SU-DHL-6 (cell line): ENCODE measurements around the gene ITPRIP.

ENCODE experiments used
- H2AFZ ChIP-seq: fragments of 200-600 bp; sonication (generic); 2 replicates; pipeline ENCODE4 v1.6.1; 2014; ENCODE audit warnings: low read depth, mild to moderate bottlenecking, moderate library complexity, mixed read lengths, antibody characterized with exemption, low read length; ENCODE audit not compliant: severe bottlenecking
- H3F3A ChIP-seq: fragments of 200-600 bp; shearing (Covaris generic); 2 replicates; pipeline ENCODE4 v1.6.0; 2016; ENCODE audit warnings: antibody characterized with exemption, mild to moderate bottlenecking; ENCODE audit not compliant: insufficient read depth
- H3K27ac ChIP-seq: fragments of 200-600 bp; sonication (generic); 2 replicates; pipeline ENCODE4 v1.5.1; 2016; ENCODE audit warnings: low read depth, mild to moderate bottlenecking, low read length, moderate library complexity, mixed read lengths
- H3K27me3 ChIP-seq: fragments of 200-600 bp; sonication (generic), shearing (Covaris generic); 2 replicates; pipeline ENCODE4 v1.6.0; 2014; ENCODE audit warnings: mild to moderate bottlenecking, low read length
- H3K36me3 ChIP-seq: fragments of 200-600 bp; sonication (generic); 2 replicates; pipeline ENCODE4 v1.6.1; 2014; ENCODE audit warnings: mild to moderate bottlenecking, low read length, mixed read lengths
- H3K4me2 ChIP-seq: fragments of 300-600, 200-600 bp; shearing (Covaris generic), sonication (generic); 2 replicates; pipeline ENCODE4 v1.6.0; 2014; ENCODE audit warnings: low read length, low read depth, mild to moderate bottlenecking; ENCODE audit not compliant: poor library complexity, severe bottlenecking
- H3K4me3 ChIP-seq: fragments of 200-600 bp; sonication (generic); 2 replicates; pipeline ENCODE4 v1.5.1; 2014; ENCODE audit warnings: antibody characterized with exemption, low read length, mild to moderate bottlenecking, mixed read lengths; ENCODE audit not compliant: insufficient read depth, poor library complexity, severe bottlenecking
- H3K79me2 ChIP-seq: fragments of 200-600 bp; sonication (generic); 2 replicates; pipeline ENCODE4 v1.6.1; 2014; ENCODE audit warnings: mild to moderate bottlenecking, low read length, moderate library complexity; ENCODE audit not compliant: insufficient read depth
- H3K9ac ChIP-seq: fragments of 200-600 bp; sonication (generic); 2 replicates; pipeline ENCODE4 v1.7.0; 2014; ENCODE audit warnings: mild to moderate bottlenecking, low read length
- H3K9me2 ChIP-seq: fragments of 200-600 bp; sonication (generic); replicated peaks from 2 replicates; pipeline ENCODE4 v1.6.1; 2014; ENCODE audit warnings: low read length; ENCODE audit not compliant: insufficient read depth
- H3K9me3 ChIP-seq: fragments of 200-600 bp; sonication (generic); 2 replicates; pipeline ENCODE4 v1.6.1; 2014; ENCODE audit warnings: low read length, mixed read lengths; ENCODE audit not compliant: insufficient read depth
- H4K20me1 ChIP-seq: fragments of 200-600 bp; sonication (generic); 2 replicates; pipeline ENCODE4 v1.6.1; 2014; ENCODE audit warnings: low read depth, mild to moderate bottlenecking, antibody characterized with exemption, low read length, moderate library complexity, mixed read lengths
- CTCF ChIP-seq: fragments of 200-600 bp; sonication (generic); IDR thresholded peaks from one replicate; pipeline ENCODE4 v1.5.1; 2017; ENCODE audit warnings: antibody characterized with exemption, mild to moderate bottlenecking, low read length, moderate library complexity; ENCODE audit not compliant: insufficient read depth, poor library complexity, severe bottlenecking
- EZH2phosphoT487 ChIP-seq: fragments of 200-600 bp; sonication (generic), shearing (Covaris generic); conservative IDR thresholded peaks from 2 replicates; pipeline ENCODE4 v1.6.1; 2018; ENCODE audit warnings: mild to moderate bottlenecking, antibody characterized with exemption, low read length, moderate library complexity, mixed read lengths

Gene ITPRIP

GRCh38 chr10:104345941-104346340 lies 7.7 kb upstream of the ITPRIP start:
- no peak overlapping the region for H3K4me3 ChIP-seq
- H3K79me2 ChIP-seq, result no peaks in the 10 kb centered on the region
- H2AFZ ChIP-seq, result no peak overlapping the region
- H3K36me3 ChIP-seq, result no peaks in the 10 kb centered on the region
- TF ChIP-seq EZH2phosphoT487 (no peak), CTCF (no peak)
- no peaks in the 10 kb centered on the region for H3K9me2 ChIP-seq
- H3F3A ChIP-seq, result no peaks in the 10 kb centered on the region
- no peak overlapping the region for H3K9ac ChIP-seq
- no peaks in the 10 kb centered on the region for H3K9me3 ChIP-seq
- no peak overlapping the region for H3K4me2 ChIP-seq
- H3K27ac ChIP-seq, result no peak overlapping the region
- H3K27me3 ChIP-seq, result no peaks in the 10 kb centered on the region
- H4K20me1 ChIP-seq, result no peaks in the 10 kb centered on the region

DNA sequence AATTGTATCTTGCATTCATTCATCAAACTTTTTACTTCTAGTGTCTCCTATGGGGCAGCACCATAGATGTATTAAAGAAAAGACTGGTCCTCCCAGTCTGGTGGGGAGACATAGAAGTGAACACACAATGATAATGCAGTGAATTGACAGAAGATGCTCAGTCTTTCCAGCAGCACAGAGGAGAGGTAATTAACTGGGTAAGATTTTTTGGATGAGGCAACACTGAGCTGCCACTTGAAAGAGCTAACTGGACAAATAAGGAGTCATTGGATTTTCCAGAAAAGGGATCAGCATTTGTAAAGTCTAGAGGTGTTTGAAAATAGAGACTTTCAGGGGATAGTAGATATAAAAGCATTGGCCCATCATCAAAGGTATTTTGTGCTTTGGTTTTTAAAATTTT lies 7.2 kb upstream of the ITPRIP start:
- no peak overlapping the region for H3K4me2 ChIP-seq
- no peaks in the 10 kb centered on the region for H3K27me3 ChIP-seq
- TF ChIP-seq EZH2phosphoT487, result no peak
- TF ChIP-seq CTCF, result no peak
- no peaks in the 10 kb centered on the region for H3K9me2 ChIP-seq
- no peak overlapping the region for H3K9ac ChIP-seq
- no peaks in the 10 kb centered on the region for H3K79me2 ChIP-seq
- H3F3A ChIP-seq, result no peaks in the 10 kb centered on the region
- H3K36me3 ChIP-seq, result no peaks in the 10 kb centered on the region
- H3K9me3 ChIP-seq, result no peaks in the 10 kb centered on the region
- H3K27ac ChIP-seq, result no peak overlapping the region
- H2AFZ ChIP-seq, result no peak overlapping the region
- no peaks in the 10 kb centered on the region for H4K20me1 ChIP-seq
- no peak overlapping the region for H3K4me3 ChIP-seq

DNA sequence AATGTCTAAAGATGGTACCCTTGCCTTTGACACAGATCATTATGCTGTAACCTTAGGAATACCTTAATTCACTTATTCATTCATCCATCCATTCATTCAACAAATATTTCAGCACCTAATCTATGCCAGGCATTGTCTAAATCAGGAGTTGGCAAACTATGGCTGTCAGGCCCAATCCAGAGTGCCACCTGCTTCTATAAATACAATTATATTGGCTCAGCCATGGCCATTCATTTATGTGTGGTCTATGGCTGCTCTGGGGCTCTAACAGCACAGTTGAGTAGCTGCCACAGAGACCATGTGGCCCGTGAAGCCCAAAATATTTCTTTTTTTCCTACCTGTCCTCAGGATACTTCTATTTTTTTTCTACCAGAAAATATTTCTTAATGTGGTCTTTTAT lies 6.0 kb upstream of the ITPRIP start:
- Histone ChIP-seq H3K27ac (no peak overlapping the region), H3K36me3 (no peaks in the 10 kb centered on the region), H3F3A (no peaks in the 10 kb centered on the region)

More for the DNA sequence above, 6.0 kb upstream of the ITPRIP start:
- H3K4me3 ChIP-seq, result no peak overlapping the region
- TF ChIP-seq CTCF (no peak), EZH2phosphoT487 (no peak)
- no peak overlapping the region for H3K9ac ChIP-seq
- no peaks in the 10 kb centered on the region for H4K20me1 ChIP-seq
- H3K9me2 ChIP-seq, result no peaks in the 10 kb centered on the region
- no peak overlapping the region for H3K4me2 ChIP-seq
- H3K79me2 ChIP-seq, result no peaks in the 10 kb centered on the region
- no peaks in the 10 kb centered on the region for H3K9me3 ChIP-seq
- H2AFZ ChIP-seq, result no peak overlapping the region
- H3K27me3 ChIP-seq, result no peaks in the 10 kb centered on the region
